Measurements from ENCODE around the gene AGBL2.
A peak's percentile ranks its signal among the peaks of the same experiment; 100 is the strongest.
"Not testable (repeated sequence)": the region's sequence is repeated elsewhere in the genome, so short reads cannot be mapped to it uniquely, and the experiment has no call there.

Gene AGBL2

GRCh38 chr11:47720651-47721050 is 5.5 kb upstream of the AGBL2 start:
- Mint-ChIP-seq H3K4me3 (no peak overlapping the region), H3K36me3 (ENCODE audit: low read depth) (peaks cover 63% of the 10 kb centered on the region), H3K27ac (no peak overlapping the region), H3K27me3 (ENCODE audit: low read depth) (no peaks in the 10 kb centered on the region), H3K4me1 (ENCODE audit: low read depth) (peaks cover 2% of the 10 kb centered on the region), H3K9me3 (no peaks in the 10 kb centered on the region)
- no peak for DNase-seq (ENCODE audit: low spot score)

DNA sequence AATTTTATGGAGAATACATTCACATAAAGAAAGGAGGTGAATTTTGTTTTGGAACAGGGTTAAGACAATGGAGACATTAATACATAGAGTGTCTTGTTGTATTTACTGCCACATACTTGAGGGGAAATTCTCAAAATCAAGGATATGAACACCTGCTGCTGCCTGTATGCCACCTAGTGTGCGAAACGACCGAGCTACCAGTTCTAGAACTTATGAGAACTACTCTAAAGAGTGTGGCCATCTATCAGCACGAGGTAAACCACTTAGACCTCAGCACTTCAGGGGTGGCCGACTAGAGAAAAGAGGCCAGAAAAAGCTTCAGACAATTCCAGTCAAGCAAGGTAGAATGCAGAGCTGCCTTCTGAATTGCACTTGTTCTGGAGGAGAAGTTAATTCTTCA is 1.5 kb upstream of the AGBL2 start:
- Mint-ChIP-seq H3K4me1 (ENCODE audit: low read depth) (peaks cover 16% of the 10 kb centered on the region), H3K27ac (peak overlapping the region; percentile 26), H3K9me3 (no peaks in the 10 kb centered on the region), H3K36me3 (ENCODE audit: low read depth) (peaks cover 38% of the 10 kb centered on the region), H3K27me3 (ENCODE audit: low read depth) (no peaks in the 10 kb centered on the region), H3K4me3 (no peak overlapping the region)
- DNase-seq (ENCODE audit: low spot score) = no peak

GRCh38 chr11:47714554-47715081 is 551 bp downstream of the AGBL2 start:
- peaks cover 26% of the 10 kb centered on the region for H3K36me3 Mint-ChIP-seq (ENCODE audit: low read depth)
- peak overlapping the region; percentile 96 for H3K4me3 Mint-ChIP-seq
- DNase-seq (ENCODE audit: low spot score) = no peak
- no peaks in the 10 kb centered on the region for H3K9me3 Mint-ChIP-seq
- peak overlapping the region; percentile 94 for H3K27ac Mint-ChIP-seq
- peaks cover 20% of the 10 kb centered on the region for H3K4me1 Mint-ChIP-seq (ENCODE audit: low read depth)
- no peaks in the 10 kb centered on the region for H3K27me3 Mint-ChIP-seq (ENCODE audit: low read depth)

GRCh38 chr11:47711816-47712215 is 3.4 kb downstream of the AGBL2 start:
- H3K36me3 Mint-ChIP-seq (ENCODE audit: low read depth) = peaks cover 9% of the 10 kb centered on the region
- H3K27me3 Mint-ChIP-seq (ENCODE audit: low read depth) = no peaks in the 10 kb centered on the region
- no peak overlapping the region for H3K27ac Mint-ChIP-seq
- H3K4me3 Mint-ChIP-seq = no peak overlapping the region
- H3K9me3 Mint-ChIP-seq = no peaks in the 10 kb centered on the region
- DNase-seq (ENCODE audit: low spot score) = no peak
- peaks cover 19% of the 10 kb centered on the region for H3K4me1 Mint-ChIP-seq (ENCODE audit: low read depth)

GRCh38 chr11:47711225-47711624 is 3.9 kb downstream of the AGBL2 start:
- no peak for DNase-seq (ENCODE audit: low spot score)
- Mint-ChIP-seq H3K27ac (no peak overlapping the region), H3K27me3 (ENCODE audit: low read depth) (no peaks in the 10 kb centered on the region), H3K4me1 (ENCODE audit: low read depth) (peaks cover 19% of the 10 kb centered on the region), H3K36me3 (ENCODE audit: low read depth) (peaks cover 4% of the 10 kb centered on the region), H3K4me3 (no peak overlapping the region), H3K9me3 (no peaks in the 10 kb centered on the region)

- DNase-seq (ENCODE audit: low spot score); H3K36me3 Mint-ChIP-seq (ENCODE audit: low read depth); H3K27ac Mint-ChIP-seq; H3K4me3 Mint-ChIP-seq; H3K4me1 Mint-ChIP-seq (ENCODE audit: low read depth); H3K9me3 Mint-ChIP-seq; H3K27me3 Mint-ChIP-seq (ENCODE audit: low read depth): not testable (repeated sequence)
These were observed 7.8 kb downstream of the AGBL2 start for GRCh38 chr11:47707275-47707786.

GRCh38 chr11:47705721-47706120 is 9.4 kb downstream of the AGBL2 start:
- no peak overlapping the region for H3K27ac Mint-ChIP-seq
- H3K9me3 Mint-ChIP-seq = no peaks in the 10 kb centered on the region
- H3K4me1 Mint-ChIP-seq (ENCODE audit: low read depth) = peaks cover 5% of the 10 kb centered on the region
- DNase-seq (ENCODE audit: low spot score) = no peak
- no peak overlapping the region for H3K4me3 Mint-ChIP-seq
- no peaks in the 10 kb centered on the region for H3K36me3 Mint-ChIP-seq (ENCODE audit: low read depth)
- no peaks in the 10 kb centered on the region for H3K27me3 Mint-ChIP-seq (ENCODE audit: low read depth)

DNA sequence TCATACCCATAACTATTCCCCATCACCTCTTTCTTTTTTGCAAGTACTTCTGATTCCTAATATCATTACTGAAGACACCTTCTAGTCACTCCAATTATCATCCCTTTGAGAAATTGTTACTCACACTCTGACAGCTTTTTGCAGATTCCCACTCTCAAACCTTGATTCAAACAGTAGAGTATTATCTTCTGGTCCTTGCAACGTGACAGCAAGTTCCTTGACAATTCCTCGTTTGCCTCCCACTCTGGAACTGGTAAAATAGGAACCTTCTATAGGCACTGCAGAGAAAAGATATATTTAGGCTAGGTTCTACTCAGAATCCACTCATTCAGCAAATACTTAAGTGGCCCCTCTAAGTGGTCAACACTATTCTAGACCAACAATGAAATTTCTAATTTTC is 23.2 kb downstream of the AGBL2 start:
- Mint-ChIP-seq H3K27ac (no peak overlapping the region), H3K4me1 (ENCODE audit: low read depth) (peaks cover 5% of the 10 kb centered on the region), H3K36me3 (ENCODE audit: low read depth) (no peaks in the 10 kb centered on the region), H3K4me3 (no peak overlapping the region), H3K27me3 (ENCODE audit: low read depth) (no peaks in the 10 kb centered on the region), H3K9me3 (no peaks in the 10 kb centered on the region)
- no peak for DNase-seq (ENCODE audit: low spot score)

DNA sequence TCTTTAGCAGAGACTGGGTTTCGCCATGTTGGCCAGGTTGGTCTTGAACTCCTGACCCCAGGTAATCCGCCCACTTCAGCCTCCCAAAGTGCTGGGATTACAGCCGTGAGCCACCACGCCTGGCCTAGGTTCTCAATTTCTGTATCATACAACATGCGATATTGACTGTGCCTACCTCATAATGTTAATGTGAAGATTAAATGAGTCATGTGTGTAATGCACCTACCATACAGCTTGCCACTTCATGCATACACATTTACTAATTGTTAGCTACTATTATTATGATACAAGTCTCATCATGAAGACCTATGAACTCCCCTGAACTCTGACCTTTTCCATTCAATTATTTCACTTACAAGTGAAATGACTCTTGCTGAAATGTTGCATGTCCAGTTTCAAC is 25.7 kb downstream of the AGBL2 start:
- H3K4me3 Mint-ChIP-seq = no peak overlapping the region
- DNase-seq (ENCODE audit: low spot score) = no peak
- no peak overlapping the region for H3K27ac Mint-ChIP-seq
- peaks cover 5% of the 10 kb centered on the region for H3K4me1 Mint-ChIP-seq (ENCODE audit: low read depth)
- H3K27me3 Mint-ChIP-seq (ENCODE audit: low read depth) = no peaks in the 10 kb centered on the region
- H3K36me3 Mint-ChIP-seq (ENCODE audit: low read depth) = no peaks in the 10 kb centered on the region
- no peaks in the 10 kb centered on the region for H3K9me3 Mint-ChIP-seq

- H3K9me3 Mint-ChIP-seq = no peaks in the 10 kb centered on the region
- H3K4me1 Mint-ChIP-seq (ENCODE audit: low read depth) = peaks cover 5% of the 10 kb centered on the region
- H3K27ac Mint-ChIP-seq = no peak overlapping the region
- no peak for DNase-seq (ENCODE audit: low spot score)
- H3K4me3 Mint-ChIP-seq = no peak overlapping the region
- no peaks in the 10 kb centered on the region for H3K27me3 Mint-ChIP-seq (ENCODE audit: low read depth)
- H3K36me3 Mint-ChIP-seq (ENCODE audit: low read depth) = no peaks in the 10 kb centered on the region
These were observed 26.2 kb downstream of the AGBL2 start for GRCh38 chr11:47688991-47689390.

GRCh38 chr11:47688111-47688510 is 27.1 kb downstream of the AGBL2 start:
- Mint-ChIP-seq H3K4me1 (ENCODE audit: low read depth) (peaks cover 5% of the 10 kb centered on the region), H3K27ac (no peak overlapping the region), H3K9me3 (no peaks in the 10 kb centered on the region), H3K36me3 (ENCODE audit: low read depth) (no peaks in the 10 kb centered on the region), H3K27me3 (ENCODE audit: low read depth) (no peaks in the 10 kb centered on the region), H3K4me3 (no peak overlapping the region)
- DNase-seq (ENCODE audit: low spot score) = no peak

- DNase-seq (ENCODE audit: low spot score); H3K4me3 Mint-ChIP-seq; H3K36me3 Mint-ChIP-seq (ENCODE audit: low read depth); H3K27me3 Mint-ChIP-seq (ENCODE audit: low read depth); H3K27ac Mint-ChIP-seq; H3K9me3 Mint-ChIP-seq; H3K4me1 Mint-ChIP-seq (ENCODE audit: low read depth): not testable (repeated sequence)
These were observed 28.5 kb downstream of the AGBL2 start for GRCh38 chr11:47686704-47687103.

GRCh38 chr11:47686151-47686550 is 29.0 kb downstream of the AGBL2 start:
- no peaks in the 10 kb centered on the region for H3K9me3 Mint-ChIP-seq
- no peaks in the 10 kb centered on the region for H3K4me1 Mint-ChIP-seq (ENCODE audit: low read depth)
- no peak overlapping the region for H3K27ac Mint-ChIP-seq
- H3K27me3 Mint-ChIP-seq (ENCODE audit: low read depth) = no peaks in the 10 kb centered on the region
- H3K4me3 Mint-ChIP-seq = no peak overlapping the region
- no peaks in the 10 kb centered on the region for H3K36me3 Mint-ChIP-seq (ENCODE audit: low read depth)
- no peak for DNase-seq (ENCODE audit: low spot score)

DNA sequence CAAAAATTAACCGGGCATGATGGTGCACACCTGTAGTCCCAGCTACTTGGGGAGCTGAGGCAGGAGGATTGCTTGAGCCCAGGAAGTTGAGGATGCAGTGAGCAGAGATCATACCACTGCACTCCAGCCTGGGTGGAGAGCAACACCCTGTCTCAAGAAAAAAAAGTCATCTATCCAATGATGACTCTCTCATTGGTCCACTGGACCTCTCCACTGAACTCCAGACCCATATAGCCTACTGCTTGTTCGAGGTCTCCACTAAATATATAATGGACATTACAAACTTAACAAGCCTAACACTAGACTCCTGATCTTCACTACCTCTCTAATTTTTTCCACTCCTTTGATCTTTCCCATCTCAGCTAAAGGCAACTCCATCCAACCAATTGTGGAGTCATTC is 39.3 kb downstream of the AGBL2 start:
- no peak overlapping the region for H3K27ac Mint-ChIP-seq
- H3K4me1 Mint-ChIP-seq (ENCODE audit: low read depth) = no peaks in the 10 kb centered on the region
- H3K27me3 Mint-ChIP-seq (ENCODE audit: low read depth) = no peaks in the 10 kb centered on the region

GRCh38 chr11:47672283-47672730 is 42.9 kb downstream of the AGBL2 start:
- no peak overlapping the region for H3K4me3 Mint-ChIP-seq
- DNase-seq (ENCODE audit: low spot score) = no peak

More for the DNA sequence above, 39.3 kb downstream of the AGBL2 start:
- no peak for DNase-seq (ENCODE audit: low spot score)
- H3K36me3 Mint-ChIP-seq (ENCODE audit: low read depth) = no peaks in the 10 kb centered on the region
- H3K4me3 Mint-ChIP-seq = no peak overlapping the region
- H3K9me3 Mint-ChIP-seq = no peaks in the 10 kb centered on the region

More at GRCh38 chr11:47672283-47672730, 42.9 kb downstream of the AGBL2 start:
- Mint-ChIP-seq H3K4me1 (ENCODE audit: low read depth) (peaks cover 5% of the 10 kb centered on the region), H3K27ac (no peak overlapping the region), H3K36me3 (ENCODE audit: low read depth) (no peaks in the 10 kb centered on the region), H3K9me3 (no peaks in the 10 kb centered on the region), H3K27me3 (ENCODE audit: low read depth) (no peaks in the 10 kb centered on the region)

All from T-helper 2 cell treated with Interferon-gamma antibody and Interleukin-4, amounts not matched to agents 5 μg/mL and 100 μg/mL, for 36 hours (primary cell).